DND-41 (cell line): Measurements from ENCODE around the gene LMAN2.
A peak's percentile ranks its signal among the peaks of the same experiment; 100 is the strongest.

Source experiments
- ATAC-seq: fragments of 200-7000 bp; cut with Tn5 transposase; 3 replicates; pipeline ENCODE4 v1.9.1; 2021; ENCODE audit warnings: low read depth; ENCODE audit not compliant: insufficient read depth
- DNase-seq: peaks from one replicate; pipeline ENCODE4 v3.0.0-alpha.2; 2020
- H2AFZ ChIP-seq: 2 replicates; pipeline ENCODE4 v1.6.0; 2012; ENCODE audit warnings: low read depth, low read length
- H3K27ac ChIP-seq: 2 replicates; pipeline ENCODE4 v1.5.1; 2012; ENCODE audit warnings: low read length, inconsistent platforms
- H3K27me3 ChIP-seq: fragments of 200-600 bp; sonication (generic); 2 replicates; pipeline ENCODE4 v1.6.0; 2012; ENCODE audit warnings: low read length, mild to moderate bottlenecking, inconsistent platforms; ENCODE audit not compliant: insufficient read depth, poor library complexity
- H3K36me3 ChIP-seq: 2 replicates; pipeline ENCODE4 v1.5.1; 2012; ENCODE audit warnings: low read length, inconsistent platforms; ENCODE audit not compliant: insufficient read depth
- H3K4me1 ChIP-seq: 2 replicates; pipeline ENCODE4 v1.5.1; 2012; ENCODE audit warnings: mild to moderate bottlenecking, low read length; ENCODE audit not compliant: insufficient read depth
- H3K4me2 ChIP-seq: 2 replicates; pipeline ENCODE4 v1.6.0; 2012; ENCODE audit warnings: mild to moderate bottlenecking, moderate library complexity, low read length, inconsistent platforms; ENCODE audit not compliant: insufficient read depth
- H3K4me3 ChIP-seq, 2 experiments: fragments of 200-600 bp in 1 of 2; shearing (Covaris generic) in 1 of 2; 2 replicates each; pipeline ENCODE4 v1.5.1; 2012 to 2016; ENCODE audit warnings: inconsistent platforms in 2 of 2, low read length in 2 of 2, mild to moderate bottlenecking in 2 of 2, low read depth in 1 of 2, moderate library complexity in 1 of 2
- H3K79me2 ChIP-seq: 2 replicates; pipeline ENCODE4 v1.6.0; 2012; ENCODE audit warnings: low read length, inconsistent platforms; ENCODE audit not compliant: insufficient read depth
- H3K9ac ChIP-seq: 2 replicates; pipeline ENCODE4 v1.6.0; 2012; ENCODE audit warnings: low read depth, mild to moderate bottlenecking, inconsistent platforms, low read length, moderate library complexity
- H3K9me3 ChIP-seq: 2 replicates; pipeline ENCODE4 v1.5.1; 2012; ENCODE audit warnings: low read length, moderate library complexity, mild to moderate bottlenecking, inconsistent platforms; ENCODE audit not compliant: insufficient read depth, severe bottlenecking
- H4K20me1 ChIP-seq: 2 replicates; pipeline ENCODE4 v1.6.0; 2012; ENCODE audit warnings: low read length; ENCODE audit not compliant: insufficient read depth
- EZH2 ChIP-seq: IDR thresholded peaks from 3 replicates; pipeline ENCODE4 v1.6.1; 2012; ENCODE audit warnings: borderline replicate concordance, low read depth, mild to moderate bottlenecking, moderate library complexity, low read length, inconsistent platforms; ENCODE audit not compliant: severe bottlenecking
- TF ChIP-seq, protein P1 (sequence below): IDR thresholded peaks from 2 replicates; pipeline ENCODE4 v1.5.1; 2012; ENCODE audit warnings: borderline replicate concordance, low read length, moderate library complexity, mild to moderate bottlenecking; ENCODE audit not compliant: poor library complexity, severe bottlenecking; ENCODE audit errors: extremely low read depth

Gene LMAN2

DNA sequence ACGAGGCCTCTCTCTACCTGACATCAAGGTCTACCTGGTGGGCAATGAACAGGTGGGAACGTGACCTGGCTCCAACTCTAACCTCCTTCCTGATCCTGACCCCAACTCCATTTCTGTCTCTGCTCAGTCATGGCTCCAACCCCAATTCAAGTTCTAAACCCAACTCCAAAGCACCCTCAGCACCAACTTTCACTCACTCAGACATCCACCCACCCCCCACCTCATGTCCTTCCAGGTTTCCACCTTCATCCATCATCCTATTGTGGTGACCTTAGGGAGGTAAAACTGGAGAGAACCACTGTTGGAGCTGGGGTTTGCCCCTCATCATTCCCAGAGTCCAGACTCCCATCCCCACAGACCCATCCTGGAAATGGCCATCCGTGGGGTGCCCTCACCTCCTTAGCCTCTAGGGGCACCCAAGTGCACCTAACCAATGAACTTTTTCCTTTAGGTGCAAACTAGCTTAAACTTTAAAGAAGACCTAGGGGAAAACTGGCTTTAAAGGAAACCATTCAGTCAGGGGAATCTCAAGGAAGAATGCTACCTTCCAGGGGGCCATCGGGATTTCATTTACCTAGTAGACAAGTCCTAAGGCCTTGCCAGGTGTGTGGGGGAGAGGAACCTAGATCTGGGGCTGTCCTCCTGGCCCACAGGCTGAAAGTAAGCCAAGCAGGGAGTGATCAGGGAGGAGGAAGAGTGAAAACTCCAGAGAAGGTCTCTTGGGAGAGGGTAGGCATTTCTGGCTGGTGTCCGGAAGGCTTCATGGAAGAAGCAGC lies 17.6 kb upstream of the LMAN2 start:
- H3K4me3 ChIP-seq: no peak overlapping the region
- no peaks in the 10 kb centered on the region for H4K20me1 ChIP-seq
- no peaks in the 10 kb centered on the region for H3K79me2 ChIP-seq
- DNase-seq (peak; percentile 40), ATAC-seq (peak; percentile 70; the same call in 2 of the 3 replicates)
- H3K9ac ChIP-seq: no peak overlapping the region
- no peak overlapping the region for H3K4me2 ChIP-seq
- no peak overlapping the region for H3K27ac ChIP-seq
- no peak overlapping the region for H2AFZ ChIP-seq
- H3K27me3 ChIP-seq: no peaks in the 10 kb centered on the region
- TF ChIP-seq, protein P1, sequence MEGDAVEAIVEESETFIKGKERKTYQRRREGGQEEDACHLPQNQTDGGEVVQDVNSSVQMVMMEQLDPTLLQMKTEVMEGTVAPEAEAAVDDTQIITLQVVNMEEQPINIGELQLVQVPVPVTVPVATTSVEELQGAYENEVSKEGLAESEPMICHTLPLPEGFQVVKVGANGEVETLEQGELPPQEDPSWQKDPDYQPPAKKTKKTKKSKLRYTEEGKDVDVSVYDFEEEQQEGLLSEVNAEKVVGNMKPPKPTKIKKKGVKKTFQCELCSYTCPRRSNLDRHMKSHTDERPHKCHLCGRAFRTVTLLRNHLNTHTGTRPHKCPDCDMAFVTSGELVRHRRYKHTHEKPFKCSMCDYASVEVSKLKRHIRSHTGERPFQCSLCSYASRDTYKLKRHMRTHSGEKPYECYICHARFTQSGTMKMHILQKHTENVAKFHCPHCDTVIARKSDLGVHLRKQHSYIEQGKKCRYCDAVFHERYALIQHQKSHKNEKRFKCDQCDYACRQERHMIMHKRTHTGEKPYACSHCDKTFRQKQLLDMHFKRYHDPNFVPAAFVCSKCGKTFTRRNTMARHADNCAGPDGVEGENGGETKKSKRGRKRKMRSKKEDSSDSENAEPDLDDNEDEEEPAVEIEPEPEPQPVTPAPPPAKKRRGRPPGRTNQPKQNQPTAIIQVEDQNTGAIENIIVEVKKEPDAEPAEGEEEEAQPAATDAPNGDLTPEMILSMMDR: peak; percentile 81
- no peak for TF ChIP-seq EZH2
- no peaks in the 10 kb centered on the region for H3K9me3 ChIP-seq
- H3K36me3 ChIP-seq: no peaks in the 10 kb centered on the region
- peaks cover 12% of the 10 kb centered on the region for H3K4me1 ChIP-seq

DNA sequence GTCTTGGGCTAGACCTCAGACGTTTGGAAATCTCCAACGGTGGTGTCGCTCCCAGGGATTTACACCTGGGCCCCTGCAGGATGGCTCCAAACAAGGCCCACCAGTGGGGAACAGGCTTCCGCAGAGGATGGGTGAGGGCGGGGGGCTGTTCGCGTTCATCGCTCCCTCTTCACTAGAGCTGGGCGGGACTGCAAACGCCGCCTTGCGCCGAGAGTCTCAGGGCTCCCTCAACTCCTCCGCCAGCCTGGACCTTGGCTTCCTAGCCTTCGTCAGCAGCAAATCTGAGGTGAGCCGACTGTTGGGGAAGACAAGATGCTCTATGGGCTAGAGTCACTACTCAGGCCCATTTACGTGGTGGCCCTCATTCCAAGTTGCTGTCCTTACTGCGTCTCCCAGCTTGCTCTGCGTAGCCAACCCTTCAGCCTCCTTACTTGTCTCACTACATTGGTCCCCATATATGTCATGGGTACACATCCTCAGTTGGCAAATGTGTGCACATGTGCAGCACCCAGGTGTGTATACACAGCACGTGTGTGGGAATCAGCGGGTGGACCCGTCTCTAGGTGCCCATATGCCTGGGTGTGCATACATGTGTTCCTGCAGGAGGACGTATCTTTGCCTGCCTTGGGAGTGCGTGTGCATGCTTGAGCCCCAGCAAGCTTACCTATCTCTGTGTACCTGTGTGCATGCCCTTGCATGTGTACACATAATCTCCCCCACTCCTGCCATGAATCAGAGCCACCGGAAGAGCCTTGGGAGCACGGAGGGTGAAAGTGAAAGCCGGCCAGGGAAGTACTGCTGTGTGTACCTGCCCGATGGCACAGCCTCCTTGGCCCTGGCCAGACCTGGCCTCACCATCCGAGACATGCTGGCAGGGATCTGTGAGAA lies 16.8 kb upstream of the LMAN2 start:
- no peaks in the 10 kb centered on the region for H3K36me3 ChIP-seq
- ATAC-seq: no peak
- H2AFZ ChIP-seq: no peak overlapping the region
- no peaks in the 10 kb centered on the region for H3K27me3 ChIP-seq
- no peak overlapping the region for H3K9ac ChIP-seq
- no peak overlapping the region for H3K4me2 ChIP-seq
- H3K9me3 ChIP-seq: no peaks in the 10 kb centered on the region
- TF ChIP-seq EZH2: no peak
- TF ChIP-seq, protein P1: no peak
- H4K20me1 ChIP-seq: no peaks in the 10 kb centered on the region
- no peak for DNase-seq
- H3K27ac ChIP-seq: no peak overlapping the region
- no peaks in the 10 kb centered on the region for H3K79me2 ChIP-seq
- peaks cover 17% of the 10 kb centered on the region for H3K4me1 ChIP-seq
- no peak overlapping the region for H3K4me3 ChIP-seq

DNA sequence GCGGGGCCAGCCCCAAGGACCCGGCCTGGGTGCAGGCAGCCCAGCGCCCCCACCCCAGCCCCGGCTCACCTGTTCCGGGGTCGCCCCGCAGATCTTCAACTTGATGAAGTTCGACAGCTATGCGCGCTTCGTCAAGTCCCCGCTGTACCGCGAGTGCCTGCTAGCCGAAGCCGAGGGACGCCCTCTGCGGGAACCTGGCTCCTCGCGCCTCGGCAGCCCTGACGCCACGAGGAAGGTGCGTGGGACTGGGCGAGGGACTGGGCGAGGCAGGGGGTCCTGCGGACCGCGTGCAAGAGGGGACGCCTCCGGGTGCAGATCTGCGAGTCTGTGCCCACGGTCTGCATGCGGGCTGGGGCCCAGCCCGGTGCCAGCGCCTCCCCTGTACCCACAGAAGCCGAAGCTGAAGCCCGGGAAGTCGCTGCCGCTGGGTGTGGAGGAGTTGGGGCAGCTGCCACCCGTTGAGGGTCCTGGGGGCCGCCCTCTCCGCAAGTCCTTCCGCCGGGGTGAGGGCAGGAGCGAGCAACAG lies 15.9 kb upstream of the LMAN2 start:
- H3K79me2 ChIP-seq: no peaks in the 10 kb centered on the region
- H3K9ac ChIP-seq: no peak overlapping the region
- DNase-seq: no peak
- no peak overlapping the region for H3K27ac ChIP-seq
- peaks cover 13% of the 10 kb centered on the region for H3K4me1 ChIP-seq
- no peak for ATAC-seq
- H3K4me2 ChIP-seq: no peak overlapping the region
- H3K27me3 ChIP-seq: no peaks in the 10 kb centered on the region
- TF ChIP-seq, protein P1: no peak
- no peak for TF ChIP-seq EZH2
- no peaks in the 10 kb centered on the region for H4K20me1 ChIP-seq
- no peaks in the 10 kb centered on the region for H3K9me3 ChIP-seq
- H2AFZ ChIP-seq: no peak overlapping the region
- H3K4me3 ChIP-seq: no peak overlapping the region
- no peaks in the 10 kb centered on the region for H3K36me3 ChIP-seq
